Measurements from ENCODE around the gene AP3B1. TPM values are rescaled to one million over a fixed set of nuclear protein-coding genes. Genes with fewer than 3 reads are reported as not detected.
A peak's percentile ranks its signal among the peaks of the same experiment; 100 is the strongest.

The AP3B1 gene
- total and polyA plus RNA-seq, 2 donors from 2014 or later, result 49.3 to 53.2 TPM

GRCh38 chr5:78008356-78008967, 286.0 kb downstream of the AP3B1 start:
- Histone ChIP-seq H3K4me3 (ENCODE audit: low read length in 3 of 3) (no peak overlapping the region), H3K27me3 (ENCODE audit: control insufficient read depth, insufficient read depth, low read length) (no peaks in the 10 kb centered on the region), H3K9ac (ENCODE audit: low read length in 3 of 3) (no peak overlapping the region), H3K36me3 (ENCODE audit: control insufficient read depth in 2 of 3, insufficient read depth in 3 of 3, low read length in 3 of 3) (no peaks in the 10 kb centered on the region), H3K27ac (ENCODE audit: low read depth in 2 of 2, low read length in 2 of 2) (no peak overlapping the region), H3K9me3 (ENCODE audit: control insufficient read depth in 2 of 3, insufficient read depth in 1 of 3, low read length in 3 of 3) (no peaks in the 10 kb centered on the region), H3K4me1 (ENCODE audit: control insufficient read depth in 2 of 3, insufficient read depth in 2 of 3, low read depth in 1 of 3, low read length in 3 of 3) (peaks cover 0 to 2% (median 0%) of the 10 kb centered on the region in 3 donors)
- DNase-seq (peak in 2 of 5 donors; percentile 63 to 73), FAIRE-seq (peak; percentile 33)
- TF ChIP-seq CTCF (IDR thresholded peaks at IDR 0.05; ENCODE audit: borderline replicate concordance, extremely low read depth, insufficient read depth), result peak; percentile 75
- intact Hi-C loops (cut with DNase I), result no loop called here

GRCh38 chr5:78007233-78007632, 287.3 kb downstream of the AP3B1 start:
- no peak overlapping the region for H3K9ac ChIP-seq (ENCODE audit: low read length in 3 of 3)
- DNase-seq (no peak), FAIRE-seq (no peak)
- H3K4me1 ChIP-seq (ENCODE audit: control insufficient read depth in 2 of 3, insufficient read depth in 2 of 3, low read depth in 1 of 3, low read length in 3 of 3), result peaks cover 0 to 2% (median 0%) of the 10 kb centered on the region in 3 donors
- H3K36me3 ChIP-seq (ENCODE audit: control insufficient read depth in 2 of 3, insufficient read depth in 3 of 3, low read length in 3 of 3), result no peaks in the 10 kb centered on the region
- intact Hi-C loops (cut with DNase I), result no loop called here
- no peak overlapping the region for H3K4me3 ChIP-seq (ENCODE audit: low read length in 3 of 3)
- no peaks in the 10 kb centered on the region for H3K27me3 ChIP-seq (ENCODE audit: control insufficient read depth, insufficient read depth, low read length)
- no peak overlapping the region for H3K27ac ChIP-seq (ENCODE audit: low read depth in 2 of 2, low read length in 2 of 2)
- no peaks in the 10 kb centered on the region for H3K9me3 ChIP-seq (ENCODE audit: control insufficient read depth in 2 of 3, insufficient read depth in 1 of 3, low read length in 3 of 3)
- TF ChIP-seq CTCF (IDR thresholded peaks at IDR 0.05; ENCODE audit: borderline replicate concordance, extremely low read depth, insufficient read depth), result no peak

- Histone ChIP-seq H3K4me1 (ENCODE audit: control insufficient read depth in 2 of 3, insufficient read depth in 2 of 3, low read depth in 1 of 3, low read length in 3 of 3) (peaks cover 0 to 2% (median 0%) of the 10 kb centered on the region in 3 donors), H3K9me3 (ENCODE audit: control insufficient read depth in 2 of 3, insufficient read depth in 1 of 3, low read length in 3 of 3) (no peaks in the 10 kb centered on the region), H3K9ac (ENCODE audit: low read length in 3 of 3) (no peak overlapping the region), H3K4me3 (ENCODE audit: low read length in 3 of 3) (no peak overlapping the region), H3K27ac (ENCODE audit: low read depth in 2 of 2, low read length in 2 of 2) (no peak overlapping the region), H3K27me3 (ENCODE audit: control insufficient read depth, insufficient read depth, low read length) (no peaks in the 10 kb centered on the region), H3K36me3 (ENCODE audit: control insufficient read depth in 2 of 3, insufficient read depth in 3 of 3, low read length in 3 of 3) (no peaks in the 10 kb centered on the region)
- no peak for TF ChIP-seq CTCF (IDR thresholded peaks at IDR 0.05; ENCODE audit: borderline replicate concordance, extremely low read depth, insufficient read depth)
- intact Hi-C loops (cut with DNase I), result no loop called here
- FAIRE-seq (no peak), DNase-seq (no peak)
Measured at GRCh38 chr5:78006449-78006848, 288.0 kb downstream of the AP3B1 start.
